Loucy (cell line): ENCODE data around the gene ATE1.

ENCODE experiments used
- EZH2phosphoT487 ChIP-seq: fragments of 200-600 bp; IDR thresholded peaks from 2 replicates; pipeline ENCODE4 v1.6.1; 2018; ENCODE audit warnings: antibody characterized with exemption, mild to moderate bottlenecking, moderate library complexity, borderline replicate concordance
- TF ChIP-seq, protein P1 (sequence below): fragments of 200-600 bp; sonication (generic); conservative IDR thresholded peaks from 2 replicates; pipeline ENCODE4 v1.5.1; 2014; ENCODE audit warnings: mild to moderate bottlenecking, antibody characterized with exemption, low read length

DNA sequence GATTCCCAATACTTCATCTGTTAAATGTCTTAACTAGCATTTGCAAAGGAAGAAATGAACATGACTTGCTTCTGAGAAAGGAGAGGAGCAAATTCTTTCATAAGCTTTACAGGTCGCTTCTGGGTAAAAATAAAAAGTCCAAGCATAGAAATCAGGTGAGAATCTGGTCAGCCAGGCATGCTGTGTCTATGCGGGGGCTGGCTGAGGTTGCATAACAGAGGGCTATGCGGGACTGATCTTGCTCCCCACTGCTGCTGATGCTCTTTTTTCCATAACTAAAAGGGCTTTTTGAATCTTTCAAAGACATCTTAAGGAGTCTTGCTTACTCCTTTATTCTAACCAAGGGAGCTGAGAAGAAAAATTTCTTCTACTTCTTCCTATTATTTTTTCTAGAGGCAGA is 236.9 kb downstream of the ATE1 start:
- TF ChIP-seq, protein P1, sequence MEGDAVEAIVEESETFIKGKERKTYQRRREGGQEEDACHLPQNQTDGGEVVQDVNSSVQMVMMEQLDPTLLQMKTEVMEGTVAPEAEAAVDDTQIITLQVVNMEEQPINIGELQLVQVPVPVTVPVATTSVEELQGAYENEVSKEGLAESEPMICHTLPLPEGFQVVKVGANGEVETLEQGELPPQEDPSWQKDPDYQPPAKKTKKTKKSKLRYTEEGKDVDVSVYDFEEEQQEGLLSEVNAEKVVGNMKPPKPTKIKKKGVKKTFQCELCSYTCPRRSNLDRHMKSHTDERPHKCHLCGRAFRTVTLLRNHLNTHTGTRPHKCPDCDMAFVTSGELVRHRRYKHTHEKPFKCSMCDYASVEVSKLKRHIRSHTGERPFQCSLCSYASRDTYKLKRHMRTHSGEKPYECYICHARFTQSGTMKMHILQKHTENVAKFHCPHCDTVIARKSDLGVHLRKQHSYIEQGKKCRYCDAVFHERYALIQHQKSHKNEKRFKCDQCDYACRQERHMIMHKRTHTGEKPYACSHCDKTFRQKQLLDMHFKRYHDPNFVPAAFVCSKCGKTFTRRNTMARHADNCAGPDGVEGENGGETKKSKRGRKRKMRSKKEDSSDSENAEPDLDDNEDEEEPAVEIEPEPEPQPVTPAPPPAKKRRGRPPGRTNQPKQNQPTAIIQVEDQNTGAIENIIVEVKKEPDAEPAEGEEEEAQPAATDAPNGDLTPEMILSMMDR: no peak
- no peak for TF ChIP-seq EZH2phosphoT487
